ENCODE results near the gene PSD4.
A peak's percentile ranks its signal among the peaks of the same experiment; 100 is the strongest.

PSD4 gene

GRCh38 chr2:113246606-113247005 lies 72.8 kb downstream of the PSD4 start:
- CTCF ChIA-PET: interaction anchor here (0.9 to 8.5 kb wide), 9 partner anchors 8 to 143 kb away, joined by 3 to 100 read pairs (median 5); partner anchors contain the start of gene PSD4
- POLR2A ChIA-PET: no interaction called here
- TF ChIP-seq CTCF (IDR thresholded peaks at IDR 0.05; ENCODE audit: control extremely low read depth, extremely low read depth, low read depth, missing control alignments): no peak
- no peak for DNase-seq (ENCODE audit: extremely low spot score)

GRCh38 chr2:113248997-113249770 lies 75.4 kb downstream of the PSD4 start:
- POLR2A ChIA-PET: no interaction called here
- TF ChIP-seq CTCF (IDR thresholded peaks at IDR 0.05; ENCODE audit: control extremely low read depth, extremely low read depth, low read depth, missing control alignments): peak; percentile 88
- CTCF ChIA-PET: interaction anchor here (0.6 to 8.5 kb wide), 29 partner anchors 8 to 191 kb away, joined by 3 to 100 read pairs (median 6); partner anchors contain the start of gene PSD4
- peak; percentile 85 for DNase-seq (ENCODE audit: extremely low spot score)

GRCh38 chr2:113251118-113251517 lies 77.3 kb downstream of the PSD4 start:
- TF ChIP-seq CTCF (IDR thresholded peaks at IDR 0.05; ENCODE audit: control extremely low read depth, extremely low read depth, low read depth, missing control alignments): no peak
- peak; percentile 34 for DNase-seq (ENCODE audit: extremely low spot score)
- ChIA-PET POLR2A (no interaction called here), CTCF (interaction anchor here (0.8 to 8.5 kb wide), 7 partner anchors 10 to 138 kb away, joined by 3 to 100 read pairs (median 4); no protein-coding TSS in a partner anchor)

GRCh38 chr2:113252047-113252590 lies 78.3 kb downstream of the PSD4 start:
- POLR2A ChIA-PET: no interaction called here
- no peak for TF ChIP-seq CTCF (IDR thresholded peaks at IDR 0.05; ENCODE audit: control extremely low read depth, extremely low read depth, low read depth, missing control alignments)
- DNase-seq (ENCODE audit: extremely low spot score): no peak
- CTCF ChIA-PET: interaction anchor here (0.8 to 8.5 kb wide), 7 partner anchors 9 to 137 kb away, joined by 3 to 100 read pairs (median 4); no protein-coding TSS in a partner anchor

GRCh38 chr2:113253453-113253852 lies 79.7 kb downstream of the PSD4 start:
- no peak for DNase-seq (ENCODE audit: extremely low spot score)
- ChIA-PET CTCF (interaction anchor here (0.8 to 1.4 kb wide), 4 partner anchors 48 to 137 kb away, joined by 3 to 5 read pairs (median 4); no protein-coding TSS in a partner anchor), POLR2A (no interaction called here)

More at GRCh38 chr2:113253453-113253852, 79.7 kb downstream of the PSD4 start:
- TF ChIP-seq CTCF (IDR thresholded peaks at IDR 0.05; ENCODE audit: control extremely low read depth, extremely low read depth, low read depth, missing control alignments): no peak
